LNCaP clone FGC (cell line): ENCODE results near the gene MARCHF6.
"Not testable (repeated sequence)": the region's sequence is repeated elsewhere in the genome, so short reads cannot be mapped to it uniquely, and the experiment has no call there.

Experiments used
- DNase-seq: peaks from one replicate; pipeline ENCODE4 v3.0.0-alpha.2; 2011; ENCODE audit warnings: low read depth
- H3K4me3 ChIP-seq: 2 replicates; pipeline ENCODE4 v1.5.1; 2011; ENCODE audit warnings: mild to moderate bottlenecking, low read depth, low read length, control low read depth
- TF ChIP-seq, protein P1 (sequence below): IDR thresholded peaks from 2 replicates; pipeline ENCODE4 v1.5.1; 2012; ENCODE audit warnings: mild to moderate bottlenecking; ENCODE audit not compliant: control insufficient read depth, insufficient read depth; ENCODE audit errors: extremely low read depth

Gene MARCHF6

DNA sequence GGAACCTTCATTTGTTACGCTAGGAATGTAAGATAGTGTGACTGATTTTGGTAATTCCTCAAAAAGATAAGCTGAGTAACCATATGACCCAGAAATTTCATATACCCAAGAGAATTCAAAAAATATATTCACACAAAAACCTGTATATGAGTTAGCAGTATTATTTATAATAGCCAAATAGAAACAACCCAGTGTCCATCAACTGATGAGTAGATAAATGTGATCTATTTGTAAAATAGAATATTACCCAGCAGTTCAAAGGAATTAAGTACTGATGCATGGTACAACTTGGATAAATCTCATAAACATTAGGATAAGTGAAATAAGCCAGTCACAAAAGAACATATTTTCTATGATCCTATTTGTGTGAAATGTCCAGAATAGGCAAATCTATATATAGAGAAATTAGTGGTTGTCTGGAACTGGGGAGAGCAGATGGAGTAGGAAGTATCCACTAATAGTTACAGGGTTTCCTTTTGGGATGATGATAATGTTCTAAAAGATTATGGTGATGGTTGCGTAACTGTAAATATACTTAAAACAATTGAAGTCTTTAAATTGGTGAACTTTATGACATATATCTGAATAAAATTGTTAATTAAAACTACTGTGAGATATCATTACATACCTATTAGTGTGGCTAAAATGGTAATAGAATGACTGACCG, 10.2 kb downstream of the MARCHF6 start:
- no peak overlapping the region for H3K4me3 ChIP-seq
- TF ChIP-seq, protein P1, sequence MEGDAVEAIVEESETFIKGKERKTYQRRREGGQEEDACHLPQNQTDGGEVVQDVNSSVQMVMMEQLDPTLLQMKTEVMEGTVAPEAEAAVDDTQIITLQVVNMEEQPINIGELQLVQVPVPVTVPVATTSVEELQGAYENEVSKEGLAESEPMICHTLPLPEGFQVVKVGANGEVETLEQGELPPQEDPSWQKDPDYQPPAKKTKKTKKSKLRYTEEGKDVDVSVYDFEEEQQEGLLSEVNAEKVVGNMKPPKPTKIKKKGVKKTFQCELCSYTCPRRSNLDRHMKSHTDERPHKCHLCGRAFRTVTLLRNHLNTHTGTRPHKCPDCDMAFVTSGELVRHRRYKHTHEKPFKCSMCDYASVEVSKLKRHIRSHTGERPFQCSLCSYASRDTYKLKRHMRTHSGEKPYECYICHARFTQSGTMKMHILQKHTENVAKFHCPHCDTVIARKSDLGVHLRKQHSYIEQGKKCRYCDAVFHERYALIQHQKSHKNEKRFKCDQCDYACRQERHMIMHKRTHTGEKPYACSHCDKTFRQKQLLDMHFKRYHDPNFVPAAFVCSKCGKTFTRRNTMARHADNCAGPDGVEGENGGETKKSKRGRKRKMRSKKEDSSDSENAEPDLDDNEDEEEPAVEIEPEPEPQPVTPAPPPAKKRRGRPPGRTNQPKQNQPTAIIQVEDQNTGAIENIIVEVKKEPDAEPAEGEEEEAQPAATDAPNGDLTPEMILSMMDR, result no peak
- no peak for DNase-seq

DNA sequence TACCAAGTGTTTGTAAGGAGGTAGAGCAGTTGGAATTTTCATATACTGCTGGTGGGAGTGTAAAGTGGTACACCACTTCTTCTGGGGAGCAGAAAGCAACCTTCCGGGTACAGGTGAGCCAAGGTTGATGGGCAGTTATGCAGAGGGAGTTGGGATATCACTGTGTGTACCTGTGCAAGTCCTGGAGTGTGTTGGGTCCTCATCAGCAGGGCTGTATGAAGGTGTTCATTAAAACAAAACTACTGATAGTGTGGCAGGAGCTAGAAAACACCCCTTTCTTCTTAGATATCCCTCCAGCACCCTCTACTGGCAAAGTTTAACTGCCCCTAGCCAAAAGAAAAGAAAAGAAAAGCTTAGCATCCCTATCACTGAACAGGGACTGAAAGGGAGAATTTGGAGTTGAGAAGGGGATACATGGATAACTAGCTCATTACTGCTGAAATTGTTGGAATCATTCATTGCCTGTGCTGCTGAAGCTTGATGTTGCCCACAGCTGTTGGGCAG, 10.7 kb downstream of the MARCHF6 start:
- DNase-seq, result no peak
- TF ChIP-seq, protein P1, result no peak
- no peak overlapping the region for H3K4me3 ChIP-seq

DNA sequence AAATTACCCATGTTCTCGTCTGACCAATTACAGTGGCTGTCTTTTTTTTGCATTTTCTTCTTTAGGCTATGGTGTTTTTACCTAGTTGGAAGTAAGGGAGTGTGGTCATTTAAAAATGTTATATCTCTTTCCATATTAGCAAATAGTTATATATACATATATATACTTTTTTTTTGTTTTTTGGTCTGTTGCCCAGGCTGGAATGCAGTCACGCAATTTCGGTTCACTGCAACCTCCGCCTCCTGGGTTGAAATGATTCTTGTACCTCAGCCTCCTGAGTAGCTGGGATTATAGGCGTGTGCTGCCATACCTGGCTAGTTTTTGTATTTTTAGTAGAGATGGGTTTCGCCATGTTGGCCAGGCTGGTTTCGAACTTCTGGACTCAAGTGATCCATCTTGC, 12.3 kb downstream of the MARCHF6 start:
- TF ChIP-seq, protein P1, result no peak
- no peak for DNase-seq
- H3K4me3 ChIP-seq, result no peak overlapping the region

DNA sequence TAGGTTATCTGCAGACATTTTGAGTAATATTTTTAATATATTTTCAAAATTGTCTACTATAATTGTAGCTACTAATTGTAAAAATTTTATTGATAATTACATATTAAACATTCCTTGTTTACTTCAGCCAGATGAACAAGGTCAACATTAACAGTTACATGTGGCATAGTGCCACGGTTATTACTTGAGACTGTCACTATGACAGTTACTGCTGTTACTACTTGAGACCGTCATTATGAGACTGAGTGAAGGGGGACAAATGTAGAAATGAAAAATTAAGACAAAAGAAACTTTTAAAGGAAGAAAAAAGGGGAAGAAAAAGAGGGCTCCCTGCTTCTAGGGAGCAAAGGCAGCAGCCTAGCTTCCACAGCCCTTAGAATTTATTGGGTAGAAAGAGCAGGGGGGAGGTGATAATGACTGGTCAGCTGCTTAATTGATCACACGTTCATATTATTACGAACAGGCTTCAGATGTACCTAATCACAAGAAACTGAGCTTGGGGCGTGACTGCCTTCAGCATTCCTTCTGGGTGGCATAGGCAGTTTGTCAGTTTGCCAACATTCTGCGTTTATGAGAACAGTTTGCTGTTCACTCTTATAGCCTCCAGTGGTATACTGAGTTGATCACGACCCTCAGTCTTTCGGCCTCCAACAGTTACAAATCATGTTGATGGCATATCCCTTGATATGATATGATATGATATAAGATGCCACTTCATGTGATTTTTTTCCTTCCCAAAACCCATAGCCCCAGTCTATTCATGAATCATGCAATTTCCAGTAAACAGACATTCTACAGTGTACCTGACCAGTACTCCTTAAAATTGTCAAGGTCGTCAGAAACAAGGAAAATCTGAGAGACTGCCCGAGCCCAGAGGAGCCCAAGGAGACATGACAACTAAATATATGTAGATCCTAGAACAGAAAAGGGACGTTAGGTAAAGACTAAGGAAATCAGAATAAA, 13.1 kb downstream of the MARCHF6 start:
- TF ChIP-seq, protein P1, result no peak
- DNase-seq, result peak; percentile 75
- H3K4me3 ChIP-seq, result peak overlapping the region; percentile 12; the same call in 1 of the 2 replicates

DNA sequence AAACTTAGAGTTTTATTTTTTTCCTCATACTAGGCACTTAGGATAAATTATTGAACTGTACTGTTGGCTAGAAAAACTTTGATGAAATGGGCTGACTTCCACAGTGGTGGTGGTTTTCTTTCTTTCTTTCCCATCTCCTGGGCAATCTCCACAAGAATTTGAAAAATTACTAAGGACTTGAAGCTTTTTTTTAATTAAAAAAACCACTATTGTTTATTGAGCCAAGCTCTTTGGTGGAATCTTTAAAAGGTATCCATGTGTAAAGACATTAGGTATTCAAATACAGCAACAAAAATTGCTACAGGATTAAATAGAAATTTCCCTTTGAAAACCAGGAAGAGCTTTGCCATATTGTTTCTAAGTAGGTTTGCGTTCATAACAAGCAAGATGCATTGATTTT, 14.1 kb downstream of the MARCHF6 start:
- H3K4me3 ChIP-seq, result no peak overlapping the region

DNA sequence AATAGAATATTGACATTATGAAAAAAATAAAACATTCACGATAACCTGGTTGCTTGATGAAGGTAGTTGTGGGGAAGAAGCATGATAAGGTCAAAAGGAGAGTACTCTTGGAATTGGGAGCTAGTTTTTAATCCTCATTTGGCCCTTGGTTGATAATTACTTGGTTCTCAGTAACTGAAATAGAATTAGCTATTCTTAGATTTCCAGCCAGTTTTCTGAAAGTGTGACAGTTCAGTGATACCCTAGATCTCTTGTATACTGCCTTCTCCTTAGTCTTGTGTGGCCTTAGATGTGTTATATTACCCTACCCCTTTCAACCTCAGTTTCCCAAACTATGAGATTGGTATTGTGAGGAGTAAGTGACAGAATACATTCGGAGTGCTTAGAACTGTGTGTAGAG, 17.4 kb downstream of the MARCHF6 start:
- TF ChIP-seq, protein P1, result no peak
- DNase-seq, result no peak
- H3K4me3 ChIP-seq, result no peak overlapping the region

More for the DNA sequence above, 14.1 kb downstream of the MARCHF6 start:
- TF ChIP-seq, protein P1, result no peak
- no peak for DNase-seq

DNA sequence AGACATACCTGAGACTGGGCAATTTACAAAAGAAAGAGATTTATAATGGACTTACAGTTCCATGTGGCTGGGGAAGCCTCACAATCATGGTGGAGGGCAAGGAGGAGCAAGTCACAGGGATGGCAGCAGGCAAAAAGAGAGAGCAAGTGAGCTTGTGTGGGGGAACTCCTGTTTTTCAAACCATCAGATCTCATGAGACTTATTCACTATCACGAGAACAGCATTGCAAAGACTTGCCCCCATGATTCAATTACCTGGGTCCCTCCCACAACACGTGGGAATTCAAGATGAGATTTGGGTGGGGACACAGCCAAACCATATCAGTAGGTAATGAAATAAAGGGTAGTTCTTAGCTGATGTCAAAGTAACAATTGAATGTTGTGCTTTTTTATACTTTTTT, 17.9 kb downstream of the MARCHF6 start:
- H3K4me3 ChIP-seq, DNase-seq: not testable (repeated sequence)
